Measurements from ENCODE around the gene FRAT2. TPM values are rescaled to one million over a fixed set of nuclear protein-coding genes. Genes with fewer than 3 reads are reported as not detected.
A peak's percentile ranks its signal among the peaks of the same experiment; 100 is the strongest.

The FRAT2 gene
- total RNA-seq, 1 donor from 2014 or later, result 8.6 TPM

DNA sequence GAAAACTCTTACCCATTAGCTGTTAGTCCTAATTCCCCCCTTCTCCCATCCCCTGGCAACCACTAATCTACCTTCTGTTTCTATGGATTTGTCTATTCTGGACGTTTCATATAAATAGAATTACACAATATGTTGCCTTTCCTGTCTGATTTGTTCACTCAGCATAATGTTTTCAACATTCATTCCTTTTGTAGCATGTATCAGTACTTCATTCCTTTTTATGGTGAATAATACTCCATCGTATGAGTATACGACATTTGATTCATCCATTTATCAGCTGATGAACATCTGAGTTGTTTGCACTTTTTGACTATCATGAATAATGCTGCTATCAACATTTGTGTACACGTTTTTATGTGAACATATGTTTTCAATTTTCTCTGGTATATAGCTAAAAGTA lies 19.9 kb downstream of the FRAT2 start:
- TF ChIP-seq POLR2AphosphoS5 (IDR thresholded peaks at IDR 0.05; ENCODE audit: insufficient read depth in 1 of 2, low read depth in 1 of 2), result peak in 1 of 2 donors; percentile 77
- TF ChIP-seq POLR2A (IDR thresholded peaks at IDR 0.05), result no peak
- Histone ChIP-seq H3K9me3 (no peaks in the 10 kb centered on the region), H3K36me3 (no peaks in the 10 kb centered on the region), H3K27ac (no peak overlapping the region), H3K4me1 (peaks cover 9% of the 10 kb centered on the region), H3K4me3 (no peak overlapping the region), H3K27me3 (no peaks in the 10 kb centered on the region)
- no peak for DNase-seq (ENCODE audit: extremely low spot score in 2 of 2)
- intact Hi-C loops (cut with DNase I), result no loop called here

- Histone ChIP-seq H3K4me3 (no peak overlapping the region), H3K27ac (no peak overlapping the region), H3K36me3 (no peaks in the 10 kb centered on the region), H3K9me3 (no peaks in the 10 kb centered on the region), H3K4me1 (peaks cover under 1% of the 10 kb centered on the region), H3K27me3 (no peaks in the 10 kb centered on the region)
- TF ChIP-seq CTCF (IDR thresholded peaks at IDR 0.05), result no peak
- TF ChIP-seq POLR2AphosphoS5 (IDR thresholded peaks at IDR 0.05; ENCODE audit: insufficient read depth in 1 of 2, low read depth in 1 of 2), result no peak
- TF ChIP-seq POLR2A (IDR thresholded peaks at IDR 0.05), result no peak
- intact Hi-C loops (cut with DNase I), result no loop called here
- no peak for DNase-seq (ENCODE audit: extremely low spot score in 2 of 2)
Measured at GRCh38 chr10:97312897-97313296, 21.6 kb downstream of the FRAT2 start.

GRCh38 chr10:97311111-97311626 lies 23.4 kb downstream of the FRAT2 start:
- Histone ChIP-seq H3K27me3 (no peaks in the 10 kb centered on the region), H3K4me3 (no peak overlapping the region), H3K9me3 (no peaks in the 10 kb centered on the region), H3K4me1 (no peaks in the 10 kb centered on the region), H3K27ac (no peak overlapping the region), H3K36me3 (no peaks in the 10 kb centered on the region)
- TF ChIP-seq POLR2AphosphoS5 (IDR thresholded peaks at IDR 0.05; ENCODE audit: insufficient read depth in 1 of 2, low read depth in 1 of 2), result no peak
- TF ChIP-seq CTCF (IDR thresholded peaks at IDR 0.05), result no peak
- TF ChIP-seq POLR2A (IDR thresholded peaks at IDR 0.05), result no peak
- intact Hi-C loops (cut with DNase I), result no loop called here
- no peak for DNase-seq (ENCODE audit: extremely low spot score in 2 of 2)

DNA sequence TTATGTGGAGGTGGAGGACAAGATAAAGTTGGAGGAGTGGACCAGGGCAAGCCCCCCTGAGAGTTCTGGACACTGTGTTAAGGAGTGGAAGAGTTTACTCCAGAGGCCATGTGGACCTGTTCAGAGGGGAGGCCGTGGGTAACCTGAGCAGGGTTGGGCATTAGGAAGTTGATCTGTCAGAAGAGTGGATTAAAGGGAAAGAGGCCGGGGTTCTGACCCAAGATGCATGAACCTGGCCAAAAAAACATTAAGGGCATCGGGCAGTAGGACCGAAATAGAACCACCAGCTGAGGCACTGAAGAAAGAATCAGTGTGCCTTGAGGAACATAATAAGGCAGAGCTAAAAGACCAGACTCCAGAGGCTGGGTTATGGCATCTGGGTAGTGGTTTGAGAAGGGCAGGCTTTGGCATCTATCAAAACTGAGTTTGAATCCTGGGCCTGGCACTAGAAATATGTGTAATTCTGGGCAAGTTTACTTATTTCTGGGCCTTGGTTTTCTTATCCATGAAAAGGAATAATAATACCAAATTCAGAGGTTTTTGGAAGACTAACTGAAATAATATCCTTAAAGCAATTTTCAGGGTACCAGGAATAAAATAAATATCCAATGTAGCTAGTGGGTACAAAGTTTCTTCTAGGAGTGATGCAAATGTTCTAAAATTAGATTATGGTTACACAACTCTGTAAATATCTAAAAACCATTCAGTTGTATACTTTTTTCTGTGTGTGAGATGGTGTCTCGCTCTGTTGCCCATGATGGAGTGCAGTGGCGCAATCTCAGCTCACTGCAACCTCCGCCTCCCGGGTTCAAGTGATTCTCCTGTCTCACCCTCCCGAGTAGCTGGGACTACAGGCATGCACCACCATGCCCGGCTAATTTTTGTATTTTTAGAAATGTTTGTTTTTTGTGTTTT lies 26.4 kb downstream of the FRAT2 start:
- no peak for TF ChIP-seq POLR2AphosphoS5 (IDR thresholded peaks at IDR 0.05; ENCODE audit: insufficient read depth in 1 of 2, low read depth in 1 of 2)
- no peak for TF ChIP-seq POLR2A (IDR thresholded peaks at IDR 0.05)
- no peak for TF ChIP-seq CTCF (IDR thresholded peaks at IDR 0.05)
- intact Hi-C loops (cut with DNase I), result no loop called here
- DNase-seq (ENCODE audit: extremely low spot score in 2 of 2), result no peak
- H3K27me3 ChIP-seq, result no peaks in the 10 kb centered on the region
- H3K4me3 ChIP-seq, result no peak overlapping the region
- H3K36me3 ChIP-seq, result no peaks in the 10 kb centered on the region
- no peak overlapping the region for H3K27ac ChIP-seq
- no peaks in the 10 kb centered on the region for H3K4me1 ChIP-seq
- no peaks in the 10 kb centered on the region for H3K9me3 ChIP-seq

- Histone ChIP-seq H3K27me3 (no peaks in the 10 kb centered on the region), H3K27ac (no peak overlapping the region), H3K4me1 (no peaks in the 10 kb centered on the region), H3K4me3 (no peak overlapping the region), H3K9me3 (no peaks in the 10 kb centered on the region), H3K36me3 (no peaks in the 10 kb centered on the region)
- intact Hi-C loops (cut with DNase I), result no loop called here
- TF ChIP-seq CTCF (IDR thresholded peaks at IDR 0.05) (no peak), POLR2AphosphoS5 (IDR thresholded peaks at IDR 0.05; ENCODE audit: insufficient read depth in 1 of 2, low read depth in 1 of 2) (no peak), POLR2A (IDR thresholded peaks at IDR 0.05) (no peak)
- no peak for DNase-seq (ENCODE audit: extremely low spot score in 2 of 2)
Measured at GRCh38 chr10:97307441-97307840, 27.1 kb downstream of the FRAT2 start.
